Embryonic facial prominence (tissue), 1 donor: ENCODE results near the gene KCNH5.
"Not testable (repeated sequence)": the region's sequence is repeated elsewhere in the genome, so short reads cannot be mapped to it uniquely, and the experiment has no call there.

Source experiments
- DNase-seq: peaks from one replicate; pipeline ENCODE4 v3.0.0-alpha.2; 2016; ENCODE audit errors: extremely low spot score

The KCNH5 gene

GRCh38 chr14:62886461-62886860 lies 158.8 kb downstream of the KCNH5 start:
- DNase-seq: no peak

- no peak for DNase-seq
Measured at GRCh38 chr14:62885451-62885850, 159.8 kb downstream of the KCNH5 start.

- no peak for DNase-seq
Measured at GRCh38 chr14:62882967-62883366, 162.3 kb downstream of the KCNH5 start.

DNA sequence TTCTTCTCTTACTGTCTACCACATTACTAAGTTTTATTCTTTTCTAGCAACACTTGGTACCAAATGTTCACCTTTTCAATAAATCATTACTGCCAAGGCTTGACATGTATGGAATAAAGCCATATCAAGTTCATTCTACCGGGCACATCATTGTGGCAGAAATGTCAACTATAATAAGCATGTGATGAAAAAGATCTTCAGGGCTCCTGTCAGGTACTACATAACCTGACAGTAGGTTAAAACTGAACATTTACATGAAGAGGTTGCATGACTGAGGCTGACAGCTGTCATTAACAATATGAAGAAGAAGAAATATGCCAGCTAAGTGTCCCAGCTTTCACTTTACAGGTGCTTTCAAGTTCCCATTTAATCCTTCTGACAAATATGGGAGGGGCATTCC lies 178.9 kb downstream of the KCNH5 start:
- DNase-seq: no peak

GRCh38 chr14:62864588-62864987 lies 180.7 kb downstream of the KCNH5 start:
- no peak for DNase-seq

- not testable (repeated sequence) for DNase-seq
Measured at GRCh38 chr14:62858011-62858410, 187.2 kb downstream of the KCNH5 start.

DNA sequence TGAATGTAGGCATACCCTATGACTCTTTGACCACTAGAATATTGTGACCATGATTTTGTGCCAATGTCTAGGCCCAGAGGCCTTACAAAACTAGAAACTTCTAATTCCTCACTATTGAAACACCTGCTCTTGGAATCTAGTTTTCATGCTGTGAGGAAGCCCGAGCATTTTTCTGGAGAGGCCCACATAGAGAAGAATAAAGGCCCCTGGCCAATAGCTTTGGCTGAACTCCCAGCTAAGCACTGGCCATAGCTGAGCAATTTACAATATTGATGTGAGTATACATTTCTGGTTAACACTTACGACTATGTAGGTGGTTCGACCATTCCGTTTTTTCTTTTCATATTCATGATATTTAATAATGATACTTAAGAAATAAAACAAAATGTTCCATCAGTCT lies 190.3 kb downstream of the KCNH5 start:
- DNase-seq: no peak

GRCh38 chr14:62847168-62847567 lies 198.1 kb downstream of the KCNH5 start:
- DNase-seq: no peak

- no peak for DNase-seq
Measured at GRCh38 chr14:62844546-62844945, 200.7 kb downstream of the KCNH5 start.

DNA sequence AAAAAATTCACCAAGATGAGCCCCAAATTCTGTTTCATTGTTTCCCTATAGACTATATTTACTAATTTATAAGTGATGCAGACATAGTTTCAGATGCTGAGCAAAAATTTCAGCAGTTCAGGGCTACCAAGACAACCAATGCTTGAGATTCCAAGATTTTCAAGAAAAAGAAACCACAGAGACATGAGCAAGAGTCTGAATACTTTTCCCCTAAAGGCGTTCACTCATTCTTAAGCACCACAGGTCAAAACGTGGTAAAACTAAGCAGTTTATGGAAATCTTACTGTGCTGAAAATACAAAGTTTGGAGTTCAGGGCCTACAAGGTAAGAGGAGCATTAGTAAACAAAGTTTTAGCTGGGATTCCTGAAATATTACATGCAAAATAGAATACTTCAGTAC lies 221.2 kb downstream of the KCNH5 start:
- no peak for DNase-seq

DNA sequence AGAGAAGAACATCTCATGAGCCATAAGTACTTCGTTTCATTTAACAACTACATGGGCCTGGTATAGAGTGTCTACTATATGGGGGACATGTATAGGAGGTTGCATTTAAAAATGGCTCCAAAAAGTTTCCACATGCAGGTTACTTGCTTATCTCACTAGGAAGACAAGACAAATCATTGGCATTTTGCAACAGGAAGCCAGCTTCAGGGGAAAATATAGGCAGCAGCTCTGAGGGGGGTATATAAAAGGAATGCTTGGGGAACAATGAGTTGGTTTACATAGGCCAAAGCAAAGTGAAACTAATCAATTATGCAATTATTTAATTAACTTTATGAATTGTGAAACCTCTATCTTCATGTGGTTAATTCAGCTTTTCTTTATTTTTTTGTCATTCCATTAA lies 225.3 kb downstream of the KCNH5 start:
- DNase-seq: no peak

DNA sequence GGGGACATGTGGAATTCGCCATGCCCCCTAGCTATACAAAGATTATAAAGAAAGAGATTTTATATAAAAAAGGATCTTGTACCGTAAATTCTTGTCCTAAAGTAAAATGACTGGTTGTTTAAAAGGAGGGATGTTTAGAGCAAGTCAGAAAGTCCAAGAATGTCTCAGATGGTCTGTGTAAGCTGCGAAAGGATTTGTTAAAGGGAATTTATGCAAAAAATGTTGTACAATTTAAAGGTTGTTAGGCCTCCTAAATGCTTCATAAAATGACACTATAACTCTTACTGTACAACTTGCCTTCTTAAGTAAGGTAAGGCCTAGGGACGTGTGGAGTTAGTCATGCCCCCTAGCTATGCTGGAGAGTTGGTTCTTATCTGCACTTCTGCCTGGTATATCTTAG lies 237.6 kb downstream of the KCNH5 start:
- no peak for DNase-seq

DNA sequence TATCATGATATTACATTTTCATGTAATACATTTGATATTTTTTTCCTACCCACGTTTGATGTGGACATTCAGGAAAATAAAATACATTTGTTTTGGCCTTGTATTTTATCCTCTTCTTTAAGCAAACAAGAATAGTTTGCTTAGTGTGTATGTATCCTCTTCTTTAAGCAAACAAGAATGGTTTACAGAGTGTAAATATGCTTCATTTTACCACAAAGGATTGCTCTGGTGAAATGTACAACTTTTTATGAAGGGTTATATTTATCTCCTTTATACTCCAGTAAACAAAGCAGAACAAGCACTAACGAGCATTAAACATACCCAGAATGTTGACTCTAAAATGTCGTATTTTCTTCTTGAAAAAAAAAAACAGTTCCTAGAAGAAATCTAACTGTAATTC lies 244.7 kb downstream of the KCNH5 start:
- DNase-seq: no peak

- DNase-seq: no peak
Measured at GRCh38 chr14:62796431-62796830, 248.8 kb downstream of the KCNH5 start.

- DNase-seq: no peak
Measured at GRCh38 chr14:62792578-62792977, 252.7 kb downstream of the KCNH5 start.

DNA sequence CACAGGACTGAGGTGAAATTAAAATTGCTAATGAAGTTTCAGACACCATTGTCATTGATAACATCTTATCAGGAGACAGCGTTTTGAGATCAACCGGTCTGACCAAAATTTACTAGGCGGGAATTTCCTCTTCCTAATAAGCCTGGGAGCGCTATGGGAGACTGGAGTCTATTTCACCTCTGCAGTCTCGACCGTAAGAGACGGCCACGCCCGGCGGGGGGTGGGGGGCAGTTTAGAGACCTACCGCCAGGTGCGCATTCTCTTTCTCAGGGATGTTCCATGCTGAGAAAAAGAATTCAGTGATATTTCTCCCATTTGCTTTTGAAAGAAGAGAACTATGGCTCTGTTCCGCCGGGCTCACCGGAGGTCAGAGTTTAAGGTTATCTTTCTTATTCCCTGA lies 263.9 kb downstream of the KCNH5 start:
- not testable (repeated sequence) for DNase-seq

DNA sequence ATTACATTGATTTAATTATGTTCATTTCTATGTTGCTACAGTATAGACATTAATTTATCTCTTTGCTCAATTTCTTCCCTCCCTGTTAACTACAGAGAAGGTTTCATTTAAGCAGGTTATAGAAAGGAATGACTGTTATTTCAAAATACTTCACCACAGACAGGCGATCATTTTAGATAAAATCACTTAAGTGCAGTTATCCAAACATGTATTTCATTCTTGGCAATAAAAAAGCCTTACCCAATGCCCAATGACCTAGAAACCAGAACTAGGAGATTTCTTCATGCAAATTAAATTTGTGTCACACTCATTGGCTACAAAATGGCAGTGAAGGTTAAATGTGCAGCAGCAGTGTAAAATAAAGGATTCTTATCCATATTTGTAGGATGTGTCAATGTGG lies 266.4 kb downstream of the KCNH5 start:
- DNase-seq: no peak

DNA sequence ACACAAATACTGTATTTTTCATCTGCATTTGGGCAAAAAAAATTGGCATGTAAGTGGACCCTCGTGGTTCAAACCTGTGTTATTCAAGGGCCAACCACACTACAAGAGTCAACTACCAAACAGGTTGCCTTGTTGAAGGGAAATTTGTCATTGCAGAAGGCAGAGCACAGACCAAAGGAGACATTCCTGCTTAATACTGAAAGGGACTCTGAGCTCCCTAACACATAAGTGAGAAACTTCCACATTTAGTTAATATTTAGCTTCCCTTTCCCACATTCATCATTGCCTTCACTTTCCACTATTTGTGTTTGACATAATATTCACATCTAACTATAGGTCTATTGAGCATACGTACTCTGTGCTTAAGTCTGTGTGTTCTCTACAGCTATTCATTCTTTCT lies 266.9 kb downstream of the KCNH5 start:
- no peak for DNase-seq

GRCh38 chr14:62777510-62777909 lies 267.7 kb downstream of the KCNH5 start:
- no peak for DNase-seq

DNA sequence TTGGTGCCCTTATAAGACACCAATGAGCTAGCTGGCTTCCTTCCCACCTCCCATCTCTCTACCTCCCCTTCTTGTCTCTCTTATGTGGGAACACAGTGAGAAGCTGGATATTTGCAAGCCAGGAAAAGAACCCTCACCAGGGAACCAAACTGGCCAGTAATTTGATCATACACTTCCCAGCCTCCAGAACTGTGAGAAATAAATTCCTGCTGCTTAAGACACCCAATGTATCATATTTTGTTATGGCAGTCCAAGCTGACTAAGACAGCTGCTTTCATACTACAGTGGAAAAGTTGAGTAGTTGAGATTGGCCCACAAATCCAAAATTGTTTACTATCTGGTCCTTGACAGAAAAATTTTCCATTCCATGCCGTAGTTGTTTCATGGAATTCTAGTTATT lies 269.0 kb downstream of the KCNH5 start:
- DNase-seq: no peak

DNA sequence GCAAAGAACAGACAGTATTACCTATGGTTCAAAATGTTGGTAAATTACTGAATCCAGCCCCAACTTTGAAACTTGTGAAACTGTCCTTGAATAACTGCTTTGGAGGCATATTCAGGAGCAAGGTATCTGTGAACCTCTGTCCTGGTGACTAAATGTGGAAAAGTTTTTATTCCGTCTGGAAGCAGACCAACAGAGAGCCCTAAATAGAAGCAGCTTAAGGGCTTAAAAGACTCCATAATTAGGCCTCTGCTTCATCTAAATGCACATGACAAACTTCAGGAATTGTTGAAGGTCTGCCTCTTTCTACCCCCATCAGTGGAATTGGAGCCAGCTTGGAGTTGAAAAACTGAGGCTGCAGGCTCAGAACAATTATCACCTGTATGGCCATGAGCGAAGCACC lies 276.5 kb downstream of the KCNH5 start:
- no peak for DNase-seq

- DNase-seq: no peak
Measured at GRCh38 chr14:62763951-62764350, 281.3 kb downstream of the KCNH5 start.

DNA sequence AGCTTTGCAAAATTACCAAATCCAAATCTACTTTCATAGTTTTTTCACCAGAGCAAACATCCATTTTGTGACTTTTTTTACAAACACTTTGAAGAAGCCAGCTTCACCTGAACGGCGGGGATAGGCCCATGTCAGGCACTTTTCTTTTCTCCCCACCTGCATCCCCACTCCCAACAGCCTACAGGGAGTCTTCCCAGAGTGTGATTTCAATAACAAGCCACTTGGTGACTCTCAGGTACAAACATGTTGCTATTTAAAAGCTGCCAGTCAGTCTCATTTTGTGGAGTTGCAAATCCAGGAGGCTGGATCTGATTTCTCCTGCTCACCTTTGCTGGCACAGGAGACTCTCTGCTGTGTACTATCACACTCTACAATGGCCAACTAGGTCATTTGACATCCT lies 285.5 kb downstream of the KCNH5 start:
- DNase-seq: no peak

DNA sequence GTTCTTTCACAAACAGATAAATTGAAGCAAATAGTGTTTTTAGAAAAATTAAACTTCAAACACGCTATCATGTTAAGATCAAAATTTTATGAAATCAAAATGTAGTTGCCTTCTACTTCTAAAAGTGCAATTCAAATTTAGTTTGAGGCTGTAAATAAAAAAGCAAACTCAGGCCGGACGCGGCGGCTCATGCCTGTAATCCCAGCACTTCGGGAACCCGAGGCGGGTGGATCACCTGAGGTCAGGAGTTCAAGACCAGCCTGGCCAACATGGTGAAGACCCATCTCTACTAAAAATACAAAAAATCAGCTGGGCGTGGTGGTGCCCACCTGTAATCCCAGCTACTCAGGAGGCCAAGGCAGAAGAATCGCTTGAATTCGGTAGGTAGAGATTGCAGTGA lies 298.4 kb downstream of the KCNH5 start:
- DNase-seq: not testable (repeated sequence)

GRCh38 chr14:62745496-62745895 lies 299.8 kb downstream of the KCNH5 start:
- no peak for DNase-seq
